NCI-H345 (cell line): ENCODE measurements around the gene CNTN4.

Source experiments
- DNase-seq: peaks from one replicate; lab custom pipeline; 2025; lab: John Stamatoyannopoulos, UW

CNTN4 gene

DNA sequence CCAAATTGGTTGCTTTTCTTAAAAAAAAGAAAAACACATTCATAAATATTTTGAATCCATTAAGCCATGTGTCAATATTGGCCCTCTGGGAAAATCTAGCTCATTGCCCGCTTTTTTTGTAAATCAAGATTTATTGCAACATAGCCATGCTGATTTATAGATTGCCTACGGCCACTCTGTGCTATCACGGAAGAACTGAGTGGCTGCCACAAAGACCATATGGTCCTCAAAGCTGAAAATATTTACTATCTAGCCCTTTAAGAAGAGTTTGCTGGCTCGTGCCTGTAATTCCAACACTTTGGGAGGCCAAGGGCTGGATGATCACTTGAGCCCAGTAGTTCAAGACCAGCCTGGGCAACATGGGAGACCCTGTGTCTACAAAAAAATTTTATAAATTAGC is 965.6 kb downstream of the CNTN4 start:
- no peak for DNase-seq

DNA sequence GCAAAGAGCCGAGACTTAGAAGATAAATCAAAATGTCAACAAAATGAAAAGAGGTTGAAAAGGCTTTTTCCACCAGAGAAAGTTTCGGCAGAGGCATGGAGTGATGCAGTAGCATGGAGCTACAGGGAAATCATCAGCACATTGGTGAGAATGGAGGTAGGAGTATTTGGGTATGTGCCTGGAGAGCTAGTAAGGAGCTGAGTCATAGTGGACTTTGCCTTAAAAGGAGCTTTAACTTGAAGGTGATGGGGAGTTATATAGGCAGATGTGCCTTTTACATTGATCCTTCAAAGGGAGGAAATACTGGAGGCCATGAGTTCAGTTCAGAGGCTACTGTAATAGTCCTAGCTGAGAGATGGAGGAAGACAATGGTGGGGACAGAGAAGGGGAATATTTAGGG is 967.2 kb downstream of the CNTN4 start:
- no peak for DNase-seq

DNA sequence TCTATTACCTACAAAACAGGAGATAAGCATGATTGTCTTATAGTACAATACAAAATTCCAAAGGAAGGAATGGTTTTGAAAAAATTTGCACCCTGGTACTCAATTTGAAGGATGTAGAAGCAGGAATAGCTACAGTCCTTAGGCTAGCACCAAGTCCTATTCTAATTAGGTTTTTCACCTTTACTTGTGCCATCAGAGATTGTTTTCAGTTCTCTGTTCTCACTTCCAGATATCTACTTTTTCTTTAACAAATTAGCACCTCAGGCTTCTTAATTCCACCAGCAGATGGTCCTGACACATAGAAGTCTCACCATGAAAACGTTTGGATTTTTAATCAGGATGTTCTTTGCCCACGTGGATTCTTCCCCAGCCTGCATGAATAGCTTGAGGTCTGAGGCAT is 967.7 kb downstream of the CNTN4 start:
- DNase-seq: no peak

DNA sequence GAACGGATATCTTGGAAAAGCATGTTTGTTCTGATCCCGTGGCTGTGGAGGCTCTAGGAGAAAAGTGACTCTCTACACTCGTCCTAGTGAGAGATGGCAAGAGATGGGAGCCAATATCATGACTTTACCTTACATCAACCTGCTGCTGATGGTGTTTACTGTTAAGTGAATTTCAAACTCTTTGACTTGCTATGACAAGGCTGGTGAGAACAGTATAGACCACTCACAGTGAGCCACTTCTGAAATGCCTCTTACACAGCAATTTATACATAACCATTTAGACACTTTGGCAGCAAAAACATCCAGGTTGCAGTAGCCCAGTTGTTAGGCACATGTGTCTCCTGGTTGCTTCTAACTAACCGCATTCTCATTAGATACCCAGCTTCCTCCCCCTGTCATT is 968.2 kb downstream of the CNTN4 start:
- no peak for DNase-seq

DNA sequence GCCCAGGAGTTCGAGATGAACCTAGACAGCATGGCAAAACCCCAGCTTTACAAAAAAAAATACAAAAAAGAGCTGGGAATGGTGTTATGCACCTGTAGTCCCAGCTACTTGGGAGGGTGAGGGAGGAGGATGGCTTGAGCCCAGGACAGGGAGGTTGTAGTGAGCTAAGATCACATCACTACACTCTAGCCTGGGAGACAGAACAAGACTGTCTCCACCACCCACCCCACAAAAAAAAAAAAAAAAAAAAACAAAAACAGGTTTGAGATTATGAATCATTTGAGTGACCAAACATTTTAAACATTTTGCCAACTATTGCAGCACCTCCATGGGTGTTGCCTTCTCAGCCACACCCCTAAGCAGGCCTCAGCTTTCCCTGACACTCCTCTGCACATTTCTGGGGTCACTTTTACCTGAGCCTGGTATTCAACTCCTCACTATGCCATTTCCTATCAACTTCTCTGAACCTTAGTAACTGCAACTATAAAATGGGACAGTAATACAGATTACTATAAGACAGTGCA is 969.8 kb downstream of the CNTN4 start:
- DNase-seq: no peak

DNA sequence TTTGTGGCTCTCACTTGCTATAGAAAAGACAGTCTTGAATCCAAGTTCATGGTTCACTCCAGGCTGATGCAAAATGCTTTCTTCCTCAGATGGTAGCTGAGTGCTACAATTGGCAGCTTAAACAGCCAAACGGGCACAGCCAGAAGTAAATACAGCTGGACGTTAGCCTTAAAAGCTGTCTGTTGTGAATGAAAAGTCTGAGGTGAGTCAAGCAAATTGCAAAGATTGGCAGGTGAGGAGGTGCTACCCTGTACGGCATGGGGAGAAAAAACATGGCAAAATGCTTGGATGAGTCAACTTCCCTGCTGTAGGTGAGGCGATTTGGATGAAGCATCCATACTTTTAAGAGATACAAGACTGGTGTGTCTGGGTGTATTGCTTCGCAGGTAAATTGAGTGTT is 971.1 kb downstream of the CNTN4 start:
- DNase-seq: no peak

DNA sequence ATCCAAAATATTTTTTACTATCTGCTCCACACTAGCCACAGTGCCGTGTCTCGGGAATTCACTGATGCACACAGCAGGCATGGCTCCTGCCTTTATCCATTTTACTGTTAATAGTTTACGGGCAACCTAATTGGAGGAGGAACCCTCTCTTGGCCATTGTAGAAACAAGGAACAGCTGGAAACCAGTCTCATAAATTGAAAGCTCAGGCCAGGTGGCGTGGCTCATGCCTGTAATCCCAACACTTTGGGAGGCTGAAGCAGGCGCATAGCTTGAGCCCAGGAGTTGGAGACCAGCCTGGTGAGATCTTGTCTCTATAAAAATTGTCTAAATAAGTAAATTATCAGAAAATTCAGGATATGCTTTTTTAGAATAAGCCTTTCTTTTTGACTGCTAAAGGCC is 972.5 kb downstream of the CNTN4 start:
- no peak for DNase-seq

DNA sequence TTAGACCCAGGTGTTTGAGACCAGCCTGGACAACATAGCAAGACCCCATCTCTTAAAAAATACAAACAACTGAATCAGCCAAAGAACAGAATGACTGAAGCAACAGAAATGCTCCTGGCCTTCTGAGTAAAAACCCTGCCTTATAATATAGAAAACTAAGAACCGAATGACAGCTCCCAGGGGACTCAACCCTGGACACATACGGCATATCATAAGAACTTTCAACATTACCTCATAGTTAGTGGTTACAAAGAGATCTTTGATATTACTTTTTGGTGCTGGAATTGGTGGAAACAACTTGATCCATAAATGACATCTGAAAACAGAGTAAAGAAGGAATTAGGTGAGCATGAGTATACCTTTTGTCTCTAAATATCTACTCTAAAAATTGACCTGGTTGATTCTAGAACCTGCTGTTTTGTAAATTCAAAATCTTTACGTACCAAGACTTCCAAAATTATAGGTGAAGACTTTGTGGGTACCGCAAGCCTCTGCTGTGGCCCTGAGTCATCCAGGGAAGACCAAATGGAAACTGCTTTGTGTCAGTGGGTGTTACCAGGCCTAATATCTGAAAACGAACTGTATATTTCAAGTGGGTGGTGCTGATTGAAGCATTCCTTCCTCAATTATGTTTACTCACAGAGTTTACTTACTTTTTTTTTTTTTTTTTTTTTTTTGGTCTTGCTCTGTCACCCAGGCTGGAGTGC is 976.0 kb downstream of the CNTN4 start:
- no peak for DNase-seq

DNA sequence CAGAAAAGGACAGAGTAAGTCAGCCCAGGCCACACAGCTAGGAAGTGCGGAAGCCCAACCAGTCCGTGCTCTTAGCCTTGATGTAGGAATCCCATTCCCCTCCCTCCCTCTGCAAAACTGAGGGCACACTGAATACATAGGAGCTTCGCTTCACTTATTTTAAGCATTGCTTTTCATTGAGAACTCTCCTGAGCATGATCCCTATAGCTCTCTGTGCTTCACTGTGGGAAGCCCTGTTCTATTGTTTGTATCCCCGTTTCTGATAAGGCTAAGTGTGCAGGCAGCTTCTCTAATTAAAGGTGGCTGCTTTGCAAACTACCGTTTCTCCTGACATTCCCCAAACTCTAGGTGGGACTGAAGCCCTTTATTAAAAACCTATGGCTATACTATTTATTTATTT is 981.6 kb downstream of the CNTN4 start:
- DNase-seq: peak; percentile 47

DNA sequence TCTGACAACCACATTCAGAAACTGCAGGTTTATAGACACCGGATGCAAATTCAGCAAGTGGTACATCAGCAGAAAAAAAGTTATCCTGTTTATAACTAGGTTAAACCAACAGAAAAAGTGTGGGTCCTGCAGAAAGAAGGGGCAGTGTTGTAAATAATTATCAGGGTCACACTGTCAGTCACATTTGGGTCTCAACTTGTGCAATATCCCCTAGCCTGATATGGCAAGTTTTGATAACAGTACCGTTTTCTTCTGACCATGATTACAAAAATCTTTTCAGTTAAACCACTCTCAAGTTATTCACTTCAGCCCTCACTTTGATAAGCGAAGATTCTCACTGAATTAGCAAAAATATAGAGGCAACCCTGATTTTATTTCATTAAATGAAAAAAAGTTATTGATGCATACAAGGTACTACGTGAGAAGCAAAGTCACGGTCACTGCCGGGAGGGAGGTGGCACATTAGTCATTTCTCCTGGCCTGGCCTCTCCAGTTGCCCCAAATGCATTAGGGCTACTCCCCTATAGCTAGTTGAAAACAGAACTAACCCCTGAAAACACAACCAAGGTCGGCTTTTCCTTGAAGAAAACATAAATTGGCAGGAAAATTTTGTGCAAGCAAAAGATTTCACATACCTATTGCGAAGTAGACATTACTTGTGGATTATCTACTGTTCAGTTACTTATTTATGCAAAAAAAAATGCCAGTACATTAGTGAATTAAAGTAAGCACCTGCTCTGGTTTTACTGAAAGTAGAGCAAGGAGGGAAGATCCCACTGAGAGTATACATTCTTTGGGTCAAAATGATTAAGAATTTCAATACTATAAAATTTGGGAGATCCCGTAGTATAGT is 982.9 kb downstream of the CNTN4 start:
- no peak for DNase-seq

DNA sequence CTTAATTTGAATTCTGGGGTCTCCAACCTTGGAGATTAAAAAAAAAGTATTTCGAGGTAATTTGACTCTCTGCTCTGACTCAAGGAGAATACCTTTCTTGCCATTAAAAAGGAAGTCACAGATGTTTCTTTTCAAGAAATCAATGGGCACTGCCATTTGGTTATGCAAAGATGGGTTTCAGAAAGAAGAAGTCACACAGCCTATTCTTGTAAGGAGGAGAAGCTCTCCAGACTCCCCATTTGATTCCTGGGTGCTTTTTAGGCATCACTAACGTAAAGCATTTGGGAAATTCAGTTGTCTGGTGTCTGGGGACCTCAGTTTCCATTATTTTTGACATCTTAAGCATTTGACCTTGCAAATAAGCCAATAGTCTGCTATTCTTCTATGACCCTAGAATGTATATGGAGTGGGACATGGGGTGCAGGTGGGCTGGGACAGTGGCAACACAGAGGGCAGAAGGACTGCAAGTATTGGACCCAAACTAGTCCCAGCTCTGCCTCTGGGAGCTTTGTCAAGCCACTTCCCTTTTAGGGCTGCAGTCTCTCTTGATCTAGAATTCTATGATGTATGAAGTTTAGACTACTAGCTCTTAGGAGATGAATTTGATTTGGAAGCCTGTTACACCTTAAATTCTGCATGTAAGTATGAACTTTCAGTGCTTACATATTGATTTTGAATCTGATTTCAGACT is 983.7 kb downstream of the CNTN4 start:
- no peak for DNase-seq

DNA sequence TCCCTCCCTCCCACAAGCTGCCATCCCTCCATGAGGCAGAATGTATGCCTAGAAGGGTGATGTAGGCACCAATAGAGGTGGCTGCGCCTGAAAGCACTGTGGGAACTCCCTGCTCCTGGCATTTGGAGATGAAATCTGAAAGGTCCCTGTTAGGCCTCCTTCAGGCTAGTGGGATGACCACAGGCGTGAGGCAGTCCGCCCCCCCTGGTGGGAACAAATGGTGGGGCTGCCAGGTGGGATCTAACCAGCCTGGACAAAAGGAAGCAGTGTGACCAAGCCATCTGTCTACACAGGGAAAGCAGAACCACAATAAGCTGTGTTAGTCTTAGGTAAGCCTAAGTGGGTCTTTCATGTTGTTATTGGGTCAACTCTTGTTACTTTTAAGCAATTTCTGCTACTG is 986.2 kb downstream of the CNTN4 start:
- no peak for DNase-seq

DNA sequence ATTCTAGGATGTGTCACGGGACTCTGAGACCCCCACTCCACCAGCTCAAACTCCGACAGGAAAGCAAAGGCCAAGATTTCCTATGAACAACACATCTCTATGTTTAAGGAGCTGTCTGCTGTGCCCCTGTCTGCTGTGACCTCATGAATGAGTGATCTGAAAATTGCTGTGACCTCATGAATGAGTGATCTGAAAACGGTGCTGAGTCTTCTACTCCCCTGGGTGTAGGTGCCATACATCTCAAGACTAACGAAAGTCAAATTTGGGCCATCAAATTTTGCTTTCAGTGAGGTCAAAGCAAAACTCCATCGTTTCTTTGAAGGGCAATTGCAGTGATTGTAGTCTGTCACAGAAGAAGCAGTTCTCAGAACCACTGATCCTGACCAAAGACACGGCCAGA is 987.1 kb downstream of the CNTN4 start:
- DNase-seq: no peak

DNA sequence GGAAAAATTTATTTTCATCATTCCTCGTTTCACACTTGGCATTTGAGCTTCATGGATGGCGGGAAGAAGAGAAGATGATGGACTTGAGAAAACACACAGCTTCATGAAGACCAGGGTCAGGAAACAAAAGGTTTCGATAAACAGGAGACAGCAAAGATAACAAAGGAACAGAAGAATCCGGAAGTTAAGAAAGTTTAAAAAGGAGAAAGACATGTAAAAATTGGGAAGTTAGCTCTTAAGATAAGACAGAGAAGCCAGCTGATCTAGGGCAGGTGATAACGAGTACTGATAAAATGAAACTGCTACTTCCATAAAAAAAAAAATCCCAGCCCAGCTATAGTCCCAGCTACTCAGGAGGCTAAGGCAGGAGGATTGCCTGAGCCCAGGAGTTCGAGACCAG is 987.6 kb downstream of the CNTN4 start:
- DNase-seq: no peak

DNA sequence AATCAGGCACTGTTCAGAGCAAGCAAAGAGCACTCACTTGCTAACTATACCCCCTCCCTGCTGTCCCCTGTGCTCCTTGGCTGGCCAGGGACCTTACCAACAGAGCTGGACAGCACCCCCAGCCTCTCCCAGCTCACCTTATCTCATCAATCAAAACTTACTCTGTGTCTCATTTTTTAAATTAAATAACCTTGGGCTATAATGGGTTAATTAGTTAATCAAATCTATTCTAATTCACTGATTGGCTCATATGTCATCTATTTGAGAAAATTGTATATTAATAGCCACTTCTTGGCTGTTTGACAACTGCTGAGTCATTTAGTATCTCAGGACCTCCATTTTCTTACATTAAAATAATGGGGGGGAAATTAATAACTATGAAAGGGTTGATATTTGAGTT is 988.6 kb downstream of the CNTN4 start:
- DNase-seq: no peak

DNA sequence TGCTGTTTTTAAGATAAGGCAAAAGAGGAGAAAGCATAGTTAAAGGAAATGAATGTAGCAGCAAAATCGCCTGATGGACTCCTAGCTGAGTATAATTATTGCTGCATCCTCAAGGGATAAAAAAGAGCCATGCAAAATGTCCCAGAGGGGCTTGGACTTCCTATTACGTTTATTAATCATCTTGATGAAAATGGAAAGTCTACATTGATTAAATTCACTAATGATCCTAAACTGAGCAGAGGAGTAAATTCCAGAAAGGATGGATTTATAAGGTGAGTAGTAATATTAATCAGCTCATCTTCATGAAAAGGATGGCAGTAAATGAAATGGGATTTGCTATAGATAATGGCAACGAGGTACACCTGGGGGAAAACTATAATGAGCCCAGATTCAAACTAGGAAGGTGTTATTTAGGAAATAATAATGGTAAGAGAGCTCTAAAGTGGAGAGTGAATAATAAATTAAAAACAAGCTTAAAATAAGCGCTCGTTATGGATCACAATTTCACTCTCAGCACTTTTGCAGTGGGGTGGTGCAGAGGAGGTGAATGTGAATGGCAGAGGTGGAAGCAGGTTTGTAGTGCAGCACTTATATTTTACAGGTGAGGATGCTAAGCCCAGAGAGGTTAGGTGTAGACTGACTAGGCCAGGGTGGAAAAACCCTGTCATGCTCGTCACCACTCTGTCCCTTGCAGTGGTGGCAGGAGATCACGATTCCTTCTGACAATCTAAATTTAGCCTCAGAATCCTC is 989.2 kb downstream of the CNTN4 start:
- DNase-seq: no peak

DNA sequence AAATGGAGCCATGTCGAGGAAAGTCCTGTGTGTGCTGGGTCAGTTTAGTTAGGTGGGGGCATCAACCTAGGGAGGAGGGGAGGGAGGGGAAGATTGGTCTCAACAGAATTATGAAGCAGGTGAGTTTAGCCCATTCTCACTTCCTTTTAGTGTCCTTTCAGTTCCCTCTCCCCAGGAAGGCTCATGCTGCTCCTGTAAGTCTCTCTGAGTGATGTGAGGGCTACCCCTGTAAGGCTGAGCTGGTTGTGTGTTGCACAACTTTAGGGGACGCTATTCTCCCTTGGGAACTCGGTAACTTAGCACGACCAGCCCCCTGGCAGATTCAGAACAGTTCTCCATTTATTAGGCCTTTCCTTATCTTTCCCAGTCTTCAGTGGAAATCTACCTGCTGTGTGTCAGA is 990.4 kb downstream of the CNTN4 start:
- DNase-seq: no peak

DNA sequence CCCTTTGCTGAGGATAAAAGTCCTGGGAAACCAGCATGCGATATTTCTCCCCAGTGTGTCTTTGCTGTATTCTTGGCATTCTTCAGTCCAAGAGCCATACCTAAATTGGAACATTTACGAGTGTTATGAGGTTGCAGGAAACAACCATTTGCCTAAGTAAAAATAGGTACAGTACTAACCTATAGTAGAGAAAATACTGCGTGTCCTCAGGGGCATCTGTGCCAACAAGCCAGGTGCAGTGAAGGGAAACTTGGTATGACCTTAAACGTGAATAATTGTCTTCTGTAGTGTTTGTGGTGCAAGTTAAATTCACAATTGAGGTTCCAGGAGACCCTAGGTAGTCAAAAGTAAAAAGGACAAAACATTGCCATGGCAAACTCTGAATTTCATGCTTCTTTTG is 999.3 kb downstream of the CNTN4 start:
- DNase-seq: no peak

DNA sequence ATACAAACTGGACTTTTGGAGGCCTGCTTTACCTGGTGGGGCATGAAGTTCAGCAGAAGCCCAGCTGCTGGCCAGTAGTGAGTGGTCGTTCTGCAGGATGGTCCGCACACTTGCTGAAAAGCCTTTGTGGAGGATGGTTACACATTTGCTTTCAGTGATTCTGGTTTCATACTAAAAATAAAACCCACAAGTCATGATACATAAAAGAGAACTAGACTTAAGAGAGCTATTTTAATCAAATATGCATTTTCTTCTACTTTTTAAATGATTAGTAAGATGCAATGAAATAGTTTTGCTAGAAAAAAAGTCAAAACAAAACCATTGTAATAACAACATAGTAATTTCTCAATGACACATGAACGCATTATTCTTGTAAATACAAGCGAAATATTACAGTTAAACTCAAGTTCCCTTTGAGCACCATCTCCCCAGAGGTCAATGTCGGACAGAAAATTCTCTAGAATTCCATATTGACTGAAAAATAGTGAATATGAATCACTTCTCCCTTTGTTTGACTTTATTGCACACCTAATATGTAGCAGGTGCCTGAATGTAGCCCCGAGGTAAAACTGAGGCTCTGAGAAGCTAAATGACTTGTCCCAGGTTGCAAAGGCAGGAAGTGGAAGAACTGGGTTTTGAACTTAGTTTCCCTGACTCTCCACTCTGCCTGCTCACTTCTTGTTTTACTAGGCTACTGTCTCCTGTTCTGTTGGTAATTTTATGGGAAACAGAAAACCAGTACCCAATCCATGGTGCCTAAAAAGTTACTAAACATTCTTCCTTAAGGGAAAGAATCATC is 1003.2 kb downstream of the CNTN4 start:
- no peak for DNase-seq

DNA sequence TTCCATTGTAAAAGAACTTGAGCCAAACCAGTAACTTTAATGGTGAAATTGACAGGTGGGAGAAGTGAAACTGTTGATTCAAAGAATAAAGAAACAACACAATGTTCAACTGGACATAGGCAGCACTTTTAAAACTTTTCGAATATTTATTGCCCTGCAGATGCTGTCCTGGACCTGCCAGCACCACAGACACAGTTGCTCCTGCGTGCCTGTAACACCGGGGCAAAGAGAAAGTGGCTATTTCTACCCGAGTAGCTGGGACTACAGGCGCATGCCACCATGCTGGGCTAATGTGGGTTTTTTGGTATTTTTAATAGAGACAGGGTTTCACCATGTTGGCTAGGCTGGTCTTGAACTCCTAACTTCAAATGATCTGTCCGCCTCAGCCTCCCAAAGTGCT is 1004.1 kb downstream of the CNTN4 start:
- DNase-seq: no peak

DNA sequence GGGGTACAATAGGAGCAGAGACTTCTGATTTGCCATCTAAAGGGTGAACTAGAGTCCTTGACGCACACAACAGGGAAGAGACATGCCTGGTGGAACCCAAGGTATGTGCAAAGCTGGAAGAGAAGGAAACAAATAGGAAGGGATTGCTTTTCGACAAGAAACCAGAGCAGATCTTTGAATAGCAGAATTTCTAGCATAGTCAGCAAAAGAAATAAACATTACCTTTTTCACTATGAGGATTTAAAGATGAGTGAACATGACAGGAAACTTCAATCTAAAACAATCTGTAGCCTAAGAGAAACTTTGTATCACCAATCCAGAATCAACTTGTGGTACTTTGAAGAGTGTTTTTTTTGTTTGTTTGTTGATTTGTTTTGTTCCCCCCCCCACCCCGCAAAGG is 1006.6 kb downstream of the CNTN4 start:
- no peak for DNase-seq
